ENCODE results near the gene ZDHHC18.
"Not testable (repeated sequence)": the region's sequence is repeated elsewhere in the genome, so short reads cannot be mapped to it uniquely, and the experiment has no call there.

ZDHHC18 gene

GRCh38 chr1:26792924-26793323 is 33.6 kb upstream of the ZDHHC18 start:
- DNase-seq: no peak

GRCh38 chr1:26794391-26794790 is 32.1 kb upstream of the ZDHHC18 start:
- no peak for DNase-seq

GRCh38 chr1:26797627-26798026 is 28.9 kb upstream of the ZDHHC18 start:
- no peak for DNase-seq

GRCh38 chr1:26799479-26800142 is 26.9 kb upstream of the ZDHHC18 start:
- DNase-seq: peak; percentile 72

GRCh38 chr1:26803932-26804331 is 22.6 kb upstream of the ZDHHC18 start:
- not testable (repeated sequence) for DNase-seq

- peak; percentile 57 for DNase-seq
These were observed 16.4 kb upstream of the ZDHHC18 start for GRCh38 chr1:26810105-26810504.

GRCh38 chr1:26811057-26811456 is 15.4 kb upstream of the ZDHHC18 start:
- no peak for DNase-seq

- no peak for DNase-seq
These were observed 14.8 kb upstream of the ZDHHC18 start for GRCh38 chr1:26811708-26812107.

GRCh38 chr1:26814377-26814776 is 12.1 kb upstream of the ZDHHC18 start:
- DNase-seq: no peak

- no peak for DNase-seq
These were observed 11.6 kb upstream of the ZDHHC18 start for GRCh38 chr1:26814893-26815292.

- DNase-seq: no peak
These were observed 5.7 kb upstream of the ZDHHC18 start for GRCh38 chr1:26820784-26821269.

GRCh38 chr1:26822737-26823395 is 3.6 kb upstream of the ZDHHC18 start:
- no peak for DNase-seq

GRCh38 chr1:26824731-26825130 is 1.8 kb upstream of the ZDHHC18 start:
- no peak for DNase-seq

GRCh38 chr1:26827106-26827604 is 667 bp downstream of the ZDHHC18 start:
- DNase-seq: no peak

GRCh38 chr1:26827663-26828062 is 1.2 kb downstream of the ZDHHC18 start:
- DNase-seq: peak; percentile 55

GRCh38 chr1:26828411-26828991 is 2.0 kb downstream of the ZDHHC18 start:
- DNase-seq: no peak

- no peak for DNase-seq
These were observed 2.9 kb downstream of the ZDHHC18 start for GRCh38 chr1:26829184-26829911.

GRCh38 chr1:26831059-26831458 is 4.6 kb downstream of the ZDHHC18 start:
- no peak for DNase-seq

- no peak for DNase-seq
These were observed 5.2 kb downstream of the ZDHHC18 start for GRCh38 chr1:26831546-26832248.

GRCh38 chr1:26832249-26832960 is 5.9 kb downstream of the ZDHHC18 start:
- no peak for DNase-seq

- no peak for DNase-seq
These were observed 7.2 kb downstream of the ZDHHC18 start for GRCh38 chr1:26833432-26834405.

All from right forelimb (tissue), 1 donor.